Testis (tissue), 3 donors: Measurements from ENCODE around the gene CTU1. TPM values are rescaled to one million over a fixed set of nuclear protein-coding genes. Genes with fewer than 3 reads are reported as not detected.

Source experiments
- DNase-seq: peaks from one replicate; pipeline ENCODE4 v3.0.0-alpha.2; 2019
- H3K27ac ChIP-seq, 2 donors: fragments of 200-600 bp; sonication (generic); one replicate each; pipeline ENCODE4 v1.5.1; 2019
- H3K27me3 ChIP-seq: fragments of 200-600 bp; sonication (generic); one replicate; pipeline ENCODE4 v1.5.1; 2019
- H3K36me3 ChIP-seq: fragments of 200-600 bp; sonication (generic); one replicate; pipeline ENCODE4 v1.5.1; 2017; ENCODE audit warnings: low read depth; ENCODE audit errors: missing control alignments
- H3K4me1 ChIP-seq: fragments of 200-600 bp; sonication (generic); one replicate; pipeline ENCODE4 v1.5.1; 2019
- H3K4me3 ChIP-seq, 2 donors: fragments of 200-600 bp; sonication (generic); one replicate each; pipeline ENCODE4 v1.5.1; 2017 to 2019
- H3K9me3 ChIP-seq: fragments of 200-600 bp; sonication (generic); one replicate; pipeline ENCODE4 v1.5.1; 2017
- POLR2A ChIP-seq: fragments of 450-650 bp; IDR thresholded peaks from one replicate; pipeline ENCODE4 v1.6.1; 2017; ENCODE audit warnings: antibody characterized with exemption, mild to moderate bottlenecking, moderate library complexity
- WGBS, 2 donors: methylation state at CpG; one replicate each; pipeline ENCODE4 v1.1.5; 2018; 5-methylcytosine and 5-hydroxymethylcytosine counted together
- intact Hi-C: fragments of 100-400 bp; cut with DNase I; formaldehyde crosslinking; loops from one replicate; pipeline ENCODE4 v1.15.1; 2023; ENCODE audit warnings: low total_unique reads
- polyA plus RNA-seq: library from polyadenylated mRNA; stranded (reverse); fragments of 350-450 nt; fragmentation: Illumina TruSeq; extraction: RNeasy Lipid Tissue Mini Kit (QIAGEN cat#74804); gene quantifications from one replicate; pipeline ENCODE4 v1.2.3, GENCODE V29; 2014; ENCODE audit warnings: low read depth, low replicate concordance; ENCODE audit not compliant: insufficient read depth
- total RNA-seq, 2 donors: library from RNA; depleted of rRNA; stranded (reverse); fragments of >200 nt; gene quantifications; one replicate each; pipeline ENCODE4 v1.2.3, GENCODE V29; 2016
- TF ChIP-seq, protein P1 (sequence below), 3 experiments: fragments of 450-650 bp in 2 of 3; fragments of 200-600 bp in 1 of 3; sonication (generic) in 1 of 3; IDR thresholded peaks; one replicate each; pipeline ENCODE4 v1.5.1; 2016 to 2019; ENCODE audit warnings: antibody characterized with exemption in 3 of 3, mild to moderate bottlenecking in 2 of 3, moderate library complexity in 1 of 3

Gene CTU1
- total and polyA plus RNA-seq, 3 donors from 2014 or later = 2.0 to 23.5 (median 17.6) TPM

DNA sequence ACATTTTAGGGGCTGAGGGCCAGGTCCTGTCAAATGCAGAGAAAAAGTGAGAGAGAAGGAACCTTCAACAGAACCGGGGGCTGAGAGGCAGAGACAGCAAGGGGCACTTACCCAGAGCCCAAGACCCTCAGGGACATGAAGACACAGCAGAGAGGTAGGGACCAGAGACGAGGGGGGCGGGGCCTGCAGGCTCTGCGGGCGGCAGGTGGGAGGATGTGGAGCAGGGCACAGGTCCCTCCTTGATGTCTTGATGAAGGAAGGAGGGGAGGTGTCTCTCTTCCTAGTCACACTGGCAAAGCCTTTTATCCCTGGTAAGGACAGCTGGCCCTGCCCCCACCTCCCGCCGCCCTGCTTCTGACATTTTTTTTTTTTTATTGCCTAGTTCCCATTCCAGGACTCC is 25.6 kb downstream of the CTU1 start, which contains the start of gene KLK14:
Gene KLK14, minus strand, starts transcription at position 277 of the 400 bp plus-strand sequence. Its CDS starts 273 bp downstream, at position 4.
- no peaks in the 10 kb centered on the region for H3K36me3 ChIP-seq
- intact Hi-C loops = loop anchor here (10.0 kb wide), 1 partner anchor 58 kb away; the partner anchor contains the start of gene KLK11
- no peaks in the 10 kb centered on the region for H3K27me3 ChIP-seq
- no peaks in the 10 kb centered on the region for H3K9me3 ChIP-seq
- 41 to 50% methylated on average over 7 of the region's 7 CpGs for WGBS, 2 donors
- no peak for DNase-seq
- no peak within 1 kb of the TSS for H3K4me3 ChIP-seq
- H3K27ac ChIP-seq = no peak within 1 kb of the TSS
- TF ChIP-seq, protein P1, sequence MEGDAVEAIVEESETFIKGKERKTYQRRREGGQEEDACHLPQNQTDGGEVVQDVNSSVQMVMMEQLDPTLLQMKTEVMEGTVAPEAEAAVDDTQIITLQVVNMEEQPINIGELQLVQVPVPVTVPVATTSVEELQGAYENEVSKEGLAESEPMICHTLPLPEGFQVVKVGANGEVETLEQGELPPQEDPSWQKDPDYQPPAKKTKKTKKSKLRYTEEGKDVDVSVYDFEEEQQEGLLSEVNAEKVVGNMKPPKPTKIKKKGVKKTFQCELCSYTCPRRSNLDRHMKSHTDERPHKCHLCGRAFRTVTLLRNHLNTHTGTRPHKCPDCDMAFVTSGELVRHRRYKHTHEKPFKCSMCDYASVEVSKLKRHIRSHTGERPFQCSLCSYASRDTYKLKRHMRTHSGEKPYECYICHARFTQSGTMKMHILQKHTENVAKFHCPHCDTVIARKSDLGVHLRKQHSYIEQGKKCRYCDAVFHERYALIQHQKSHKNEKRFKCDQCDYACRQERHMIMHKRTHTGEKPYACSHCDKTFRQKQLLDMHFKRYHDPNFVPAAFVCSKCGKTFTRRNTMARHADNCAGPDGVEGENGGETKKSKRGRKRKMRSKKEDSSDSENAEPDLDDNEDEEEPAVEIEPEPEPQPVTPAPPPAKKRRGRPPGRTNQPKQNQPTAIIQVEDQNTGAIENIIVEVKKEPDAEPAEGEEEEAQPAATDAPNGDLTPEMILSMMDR (IDR thresholded peaks at IDR 0.05) = no peak
- TF ChIP-seq POLR2A = no peak
- no peaks in the 10 kb centered on the region for H3K4me1 ChIP-seq

DNA sequence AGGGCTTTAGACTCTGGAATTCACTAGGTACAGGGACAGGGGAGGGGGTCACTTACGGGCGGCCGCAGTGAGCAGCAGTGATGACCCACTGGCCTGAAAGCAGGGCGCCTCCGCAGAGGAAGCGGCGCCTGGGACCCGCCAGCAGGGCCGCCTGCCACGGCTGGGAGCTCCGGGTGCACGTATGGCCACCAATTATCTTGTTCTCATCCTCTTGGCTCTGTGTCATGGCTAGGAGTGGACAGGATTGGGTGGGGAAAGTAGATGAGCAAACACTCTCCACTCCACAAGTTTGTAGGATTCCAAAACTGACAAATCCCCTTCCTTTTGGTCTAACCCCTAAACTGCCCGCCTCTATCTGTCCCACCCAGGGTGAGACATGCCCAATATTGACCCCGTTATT is 26.7 kb downstream of the CTU1 start:
- Histone ChIP-seq H3K36me3 (no peaks in the 10 kb centered on the region), H3K4me3 (no peak overlapping the region), H3K27ac (no peak overlapping the region), H3K27me3 (no peaks in the 10 kb centered on the region), H3K9me3 (no peaks in the 10 kb centered on the region), H3K4me1 (no peaks in the 10 kb centered on the region)
- no peak for TF ChIP-seq POLR2A
- TF ChIP-seq, protein P1 (IDR thresholded peaks at IDR 0.05) = no peak
- intact Hi-C loops = loop anchor here (10.0 kb wide), 1 partner anchor 57 kb away; the partner anchor contains the start of gene KLK11
- no peak for DNase-seq
- WGBS, 2 donors = 90 to 91% methylated on average over 14 of the region's 14 CpGs

DNA sequence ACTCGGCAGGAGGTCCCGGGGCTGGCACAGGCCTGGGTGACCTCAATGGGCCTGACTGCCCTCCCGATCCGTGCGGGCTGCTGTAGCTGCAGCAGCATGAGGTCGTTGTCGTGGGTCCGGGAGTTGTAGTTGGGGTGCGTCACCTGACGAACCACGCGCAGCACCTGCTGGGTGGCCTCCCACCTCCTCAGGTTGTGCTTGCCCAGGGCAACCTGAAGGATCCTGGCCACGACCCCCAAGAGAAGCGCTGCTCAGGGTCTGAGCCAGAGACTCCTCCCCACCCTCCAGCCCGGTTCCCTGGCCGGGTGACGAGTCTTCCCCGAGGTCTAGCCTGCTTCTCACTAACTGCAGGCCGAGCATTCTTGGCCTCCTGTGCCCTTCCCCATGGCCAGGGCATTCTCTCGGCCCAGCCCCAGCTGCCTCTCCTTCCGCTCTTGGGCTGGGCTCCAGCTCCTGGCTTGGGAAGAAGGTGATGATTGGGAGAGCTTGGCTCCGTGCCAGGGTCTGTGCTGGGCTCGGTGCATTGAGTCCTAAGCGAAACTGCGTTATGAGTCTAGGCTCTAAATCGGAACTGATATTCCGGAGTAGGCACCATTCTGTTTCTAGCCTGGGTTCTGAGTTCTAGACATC is 28.6 kb downstream of the CTU1 start:
- TF ChIP-seq, protein P1 (IDR thresholded peaks at IDR 0.05) = no peak
- TF ChIP-seq POLR2A = no peak
- Histone ChIP-seq H3K27me3 (no peaks in the 10 kb centered on the region), H3K27ac (no peak overlapping the region), H3K36me3 (no peaks in the 10 kb centered on the region), H3K9me3 (no peaks in the 10 kb centered on the region), H3K4me3 (no peak overlapping the region), H3K4me1 (no peaks in the 10 kb centered on the region)
- intact Hi-C loops = loop anchor here (10.0 kb wide), 1 partner anchor 55 kb away; the partner anchor contains the start of gene KLK11
- DNase-seq = no peak
- 54 to 73% methylated on average over 9 to 27 of the region's 27 CpGs for WGBS, 2 donors

DNA sequence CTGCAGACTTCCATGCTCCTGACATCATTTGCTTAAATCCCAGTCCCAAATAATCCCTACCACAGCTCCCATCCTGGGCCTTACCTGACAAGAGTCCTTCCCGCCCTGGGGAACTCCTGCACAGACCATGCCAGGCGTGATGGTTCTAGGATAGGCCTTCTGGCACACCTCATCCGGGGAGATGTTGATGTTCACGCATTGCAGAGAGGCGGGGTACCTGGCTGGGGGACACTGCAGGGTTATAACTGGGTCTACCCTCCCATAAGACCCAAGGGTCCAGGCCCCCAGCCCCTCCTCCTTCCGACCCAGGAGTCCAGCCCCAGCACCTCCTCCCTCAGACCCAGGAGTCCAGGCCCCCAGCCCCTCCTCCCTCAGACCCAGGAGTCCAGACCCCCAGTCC is 29.5 kb downstream of the CTU1 start:
- H3K27ac ChIP-seq = no peak overlapping the region
- TF ChIP-seq POLR2A = no peak
- TF ChIP-seq, protein P1 (IDR thresholded peaks at IDR 0.05) = no peak
- no peaks in the 10 kb centered on the region for H3K4me1 ChIP-seq
- H3K9me3 ChIP-seq = no peaks in the 10 kb centered on the region
- no peaks in the 10 kb centered on the region for H3K27me3 ChIP-seq
- H3K36me3 ChIP-seq = no peaks in the 10 kb centered on the region
- no peak for DNase-seq
- intact Hi-C loops = no loop called here
- 94 to 100% methylated on average over 6 of the region's 6 CpGs for WGBS, 2 donors
- no peak overlapping the region for H3K4me3 ChIP-seq

DNA sequence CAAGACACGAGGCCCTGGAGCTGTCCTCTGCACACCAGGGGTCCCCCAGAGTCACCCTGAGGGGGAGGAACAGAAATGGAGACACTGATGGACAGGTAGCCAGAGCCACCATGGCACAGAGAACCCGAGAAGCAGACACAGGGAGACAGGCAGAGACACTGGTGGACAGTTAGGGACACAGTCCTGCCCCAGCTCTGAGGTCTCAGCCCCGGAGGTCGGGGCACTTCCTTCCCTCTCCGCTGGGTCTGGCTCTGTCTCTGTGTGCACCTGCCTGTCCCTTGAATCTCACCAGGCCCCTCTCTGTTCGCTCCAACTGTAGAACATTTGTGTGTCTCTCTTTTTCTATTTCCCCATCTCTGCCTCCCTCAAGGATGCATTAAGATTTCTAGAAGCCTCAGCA is 30.1 kb downstream of the CTU1 start:
- Histone ChIP-seq H3K9me3 (no peaks in the 10 kb centered on the region), H3K27ac (no peak overlapping the region), H3K4me1 (no peaks in the 10 kb centered on the region), H3K4me3 (no peak overlapping the region), H3K27me3 (no peaks in the 10 kb centered on the region), H3K36me3 (no peaks in the 10 kb centered on the region)
- 77 to 89% methylated on average over 5 to 6 of the region's 6 CpGs for WGBS, 2 donors
- intact Hi-C loops = no loop called here
- TF ChIP-seq POLR2A = no peak
- TF ChIP-seq, protein P1 (IDR thresholded peaks at IDR 0.05) = no peak
- no peak for DNase-seq
